NCI-H1436 (cell line): ENCODE measurements around the gene CADPS2.
"Not testable (repeated sequence)": the region's sequence is repeated elsewhere in the genome, so short reads cannot be mapped to it uniquely, and the experiment has no call there.

Source experiments
- DNase-seq: peaks from one replicate; lab custom pipeline; 2025; lab: John Stamatoyannopoulos, UW

CADPS2 gene

DNA sequence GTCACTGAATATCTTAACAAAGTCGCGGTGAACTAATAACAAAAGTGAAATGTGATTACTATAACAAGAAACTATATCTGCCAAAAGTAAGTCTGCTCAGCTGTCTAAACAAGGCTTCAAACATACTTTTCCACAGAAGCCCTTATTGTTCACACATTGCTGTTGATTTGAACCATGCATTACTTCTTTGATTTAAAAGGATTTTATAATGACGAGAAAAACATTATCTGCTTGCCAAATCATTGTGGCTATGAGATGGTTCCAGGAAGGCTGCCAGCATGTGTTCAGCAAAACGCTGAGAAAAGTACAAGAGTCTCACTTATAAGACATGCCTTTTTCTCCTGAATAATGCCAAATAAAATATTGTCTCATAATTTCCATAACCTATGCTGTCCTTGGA is 211.8 kb downstream of the CADPS2 start:
- DNase-seq: no peak

DNA sequence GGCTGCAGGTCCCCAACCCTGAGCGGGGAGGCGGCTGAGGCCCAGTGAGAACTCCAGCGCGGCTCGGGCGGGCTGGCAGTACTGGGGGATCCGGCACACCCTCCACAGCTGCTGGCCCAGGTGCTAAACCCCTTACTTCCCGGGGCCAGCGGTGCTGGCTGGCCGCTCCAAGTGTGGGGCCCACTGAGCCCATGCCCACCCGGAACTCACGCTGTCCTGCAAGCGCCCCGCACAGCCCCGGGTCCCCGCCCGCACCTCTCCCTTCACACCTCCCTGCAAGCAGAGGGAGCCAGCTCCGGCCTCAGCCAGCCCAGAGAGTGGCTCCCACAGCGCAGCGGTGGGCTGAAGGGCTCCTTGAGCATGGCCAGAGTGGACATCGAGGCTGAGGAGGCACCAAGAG is 212.3 kb downstream of the CADPS2 start:
- no peak for DNase-seq

DNA sequence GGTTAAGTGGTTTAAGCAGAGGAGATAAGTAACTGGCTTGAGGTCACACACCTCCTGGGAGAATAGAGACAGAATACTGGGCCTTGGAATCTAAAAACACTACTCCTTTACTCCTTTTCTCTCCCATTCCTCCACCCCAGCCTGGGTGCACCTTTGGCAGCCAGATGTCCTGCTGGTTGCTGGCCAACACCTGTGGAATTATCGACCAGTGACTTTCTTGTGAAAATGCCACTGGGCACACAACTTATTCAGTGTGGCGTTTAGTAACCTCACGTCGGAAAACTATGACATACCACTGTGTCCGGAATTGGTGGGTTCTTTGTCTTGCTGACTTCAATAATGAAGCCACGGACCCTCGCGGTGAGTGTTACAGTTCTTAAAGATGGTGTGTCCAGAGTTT is 213.7 kb downstream of the CADPS2 start:
- no peak for DNase-seq

DNA sequence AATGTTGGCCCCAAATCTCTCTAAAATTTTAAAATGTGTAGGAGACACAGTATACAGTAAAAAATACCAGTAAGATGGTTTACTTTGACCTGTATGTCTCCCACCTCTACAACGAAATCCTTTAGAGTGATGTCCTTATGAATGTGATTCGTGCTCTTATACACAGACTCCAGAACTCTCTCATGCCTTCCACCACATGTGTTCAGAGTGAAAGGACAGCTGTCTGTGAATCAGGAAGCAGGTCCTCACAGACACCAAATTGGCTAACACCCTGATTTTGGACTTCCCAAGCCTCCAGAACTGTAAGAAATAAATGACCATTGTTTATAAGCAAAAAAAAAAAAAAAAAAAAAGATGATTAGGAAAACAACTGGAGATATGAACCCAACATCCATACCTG is 222.5 kb downstream of the CADPS2 start:
- DNase-seq: no peak

GRCh38 chr7:122658856-122659255 is 227.4 kb downstream of the CADPS2 start:
- DNase-seq: no peak

DNA sequence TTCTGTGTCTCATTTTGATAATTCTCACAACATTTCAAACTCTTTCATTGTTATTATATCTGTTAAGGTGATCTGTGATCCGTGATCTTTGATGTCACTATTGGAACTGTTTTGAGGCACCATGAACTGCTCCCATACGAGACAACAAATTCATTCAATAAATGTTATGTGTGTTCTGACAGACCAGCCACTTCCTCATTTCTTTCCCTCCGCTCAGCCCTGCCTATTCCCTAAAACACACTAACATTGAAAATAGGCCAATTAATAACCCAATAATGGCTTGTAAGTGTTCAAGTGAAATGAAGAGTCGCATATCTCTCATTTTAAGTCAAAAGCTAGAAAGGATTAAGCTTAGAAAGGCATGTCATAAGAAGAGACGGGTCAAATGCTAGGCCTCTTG is 232.6 kb downstream of the CADPS2 start:
- DNase-seq: no peak

GRCh38 chr7:122652876-122653275 is 233.4 kb downstream of the CADPS2 start:
- no peak for DNase-seq

- DNase-seq: no peak
These were observed 234.8 kb downstream of the CADPS2 start for GRCh38 chr7:122651451-122651850.

- no peak for DNase-seq
These were observed 243.0 kb downstream of the CADPS2 start for GRCh38 chr7:122643250-122643649.

- no peak for DNase-seq
These were observed 247.8 kb downstream of the CADPS2 start for GRCh38 chr7:122638459-122638858.

DNA sequence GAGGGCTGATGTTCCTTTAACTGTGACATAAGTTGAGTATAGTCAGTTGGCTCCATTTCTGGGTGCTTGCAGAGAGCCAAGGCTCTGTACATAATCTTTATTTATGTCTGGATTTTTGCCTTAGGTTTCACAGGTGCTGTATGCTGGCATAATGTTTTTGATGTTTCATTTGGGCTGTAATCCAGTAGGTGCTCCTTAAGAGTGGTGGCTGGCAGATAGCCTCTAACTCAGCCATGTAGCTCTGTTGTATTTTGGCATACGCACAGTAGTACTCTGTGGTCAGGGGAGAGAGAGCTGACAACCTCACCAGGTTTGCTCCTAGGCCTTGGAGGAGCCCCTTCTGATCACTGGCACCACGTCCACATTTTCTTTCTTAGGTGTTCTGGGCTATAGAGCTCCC is 248.5 kb downstream of the CADPS2 start:
- no peak for DNase-seq

GRCh38 chr7:122635481-122635880 is 250.8 kb downstream of the CADPS2 start:
- DNase-seq: not testable (repeated sequence)

- no peak for DNase-seq
These were observed 252.8 kb downstream of the CADPS2 start for GRCh38 chr7:122633472-122633871.

- no peak for DNase-seq
These were observed 254.0 kb downstream of the CADPS2 start for GRCh38 chr7:122632238-122632637.

GRCh38 chr7:122629412-122629953 is 256.8 kb downstream of the CADPS2 start:
- no peak for DNase-seq

GRCh38 chr7:122628651-122629411 is 257.4 kb downstream of the CADPS2 start:
- no peak for DNase-seq

DNA sequence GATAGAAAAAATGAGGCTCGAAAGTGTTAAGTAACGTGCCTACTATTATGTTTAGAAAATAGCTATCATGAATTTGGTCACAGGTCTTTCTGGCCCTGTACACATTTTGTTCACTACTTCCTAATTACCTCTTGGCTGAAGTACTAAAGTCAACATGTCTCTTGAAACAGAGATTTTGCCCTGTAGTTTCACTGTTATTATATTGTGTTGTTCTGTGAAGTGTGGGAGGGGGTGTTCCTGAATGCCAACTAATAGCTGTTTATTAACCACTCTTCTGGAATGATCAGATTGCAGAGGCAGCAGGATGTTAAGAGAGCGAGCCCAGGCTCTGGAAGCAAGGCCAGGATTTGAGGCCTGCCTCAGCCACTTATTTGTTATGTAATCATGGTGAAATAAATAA is 259.5 kb downstream of the CADPS2 start:
- no peak for DNase-seq

GRCh38 chr7:122622682-122623081 is 263.6 kb downstream of the CADPS2 start:
- no peak for DNase-seq

DNA sequence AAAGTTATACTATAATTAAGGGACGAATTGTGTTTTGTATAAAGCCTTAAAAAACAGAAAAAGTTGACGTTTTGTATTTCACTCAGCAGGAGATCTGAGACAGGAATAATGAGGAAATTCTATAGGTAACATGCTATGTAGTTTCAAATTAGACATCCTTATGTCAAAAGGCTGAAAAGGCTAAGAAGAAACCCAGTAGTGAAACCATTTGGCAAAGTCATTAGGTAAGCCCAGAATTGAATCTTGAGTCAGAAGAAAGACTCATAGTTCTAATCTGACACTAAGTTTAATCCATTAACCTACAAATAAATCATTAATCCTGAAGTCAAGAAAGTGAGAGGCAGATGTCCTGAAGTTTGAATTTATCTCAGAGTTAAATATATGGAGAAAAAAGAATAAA is 266.6 kb downstream of the CADPS2 start:
- DNase-seq: no peak

DNA sequence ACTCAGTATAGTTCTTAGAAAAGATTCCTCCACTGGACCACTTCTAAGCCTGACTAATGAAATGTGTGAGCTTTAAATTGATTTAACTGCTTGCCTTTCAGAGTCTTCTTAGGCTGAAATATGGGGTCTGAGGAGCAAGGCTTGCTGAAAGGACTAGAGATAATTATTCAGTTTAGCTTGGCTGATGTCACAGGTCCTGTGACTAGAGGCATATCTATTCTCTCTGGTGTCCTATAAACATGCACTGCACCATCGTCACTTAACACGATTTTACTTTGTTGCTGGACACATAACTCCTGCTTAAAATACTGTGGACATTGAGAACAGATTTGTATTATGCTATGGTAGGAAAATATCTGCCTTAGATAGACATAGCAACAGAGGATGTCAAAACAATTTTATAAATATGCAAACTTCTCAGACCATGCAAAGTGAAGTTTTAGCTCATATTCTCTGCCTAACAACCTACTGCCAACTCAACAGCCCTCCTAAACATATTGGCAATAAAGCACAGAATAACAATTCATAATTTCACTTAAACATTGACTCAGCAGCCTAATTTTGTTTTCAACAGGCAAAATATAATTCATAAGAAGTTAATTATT is 267.6 kb downstream of the CADPS2 start:
- no peak for DNase-seq

DNA sequence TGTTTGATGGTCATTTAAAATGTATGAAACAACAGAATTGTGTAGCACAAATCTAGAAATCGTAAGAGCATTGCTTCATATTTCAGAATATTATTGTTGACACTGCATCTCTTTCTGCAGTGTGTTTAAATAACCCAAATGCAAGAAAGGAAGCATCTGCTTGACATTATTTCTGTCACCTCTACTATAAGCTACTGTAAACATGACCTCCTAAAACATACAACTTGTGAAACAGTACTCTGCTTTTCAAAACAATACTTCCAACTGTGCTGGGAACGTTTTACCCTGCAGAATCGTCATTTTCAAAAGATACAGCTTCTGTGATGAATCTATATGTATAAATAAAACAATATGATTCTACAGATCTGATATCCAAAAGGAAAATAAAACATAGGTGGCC is 269.3 kb downstream of the CADPS2 start:
- DNase-seq: no peak

GRCh38 chr7:122605929-122606328 is 280.3 kb downstream of the CADPS2 start:
- no peak for DNase-seq

DNA sequence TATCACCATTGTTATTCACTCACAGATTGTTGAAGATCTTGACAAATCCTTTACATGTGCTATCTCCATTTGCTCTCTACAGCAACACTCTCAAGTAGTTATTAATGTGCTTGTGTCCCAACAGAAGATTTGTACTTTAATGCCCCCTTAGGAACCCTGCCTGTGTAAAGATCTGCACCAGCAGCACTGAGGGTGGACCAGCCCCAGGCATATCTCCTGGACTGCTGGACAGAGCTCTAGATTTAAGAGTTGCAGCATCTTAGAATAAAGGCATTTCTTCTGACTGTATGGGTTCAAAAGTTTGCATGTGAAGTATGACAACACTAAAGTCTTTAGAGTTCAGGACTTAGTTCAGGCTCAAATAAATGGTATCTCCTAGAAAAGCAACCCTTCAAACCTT is 282.0 kb downstream of the CADPS2 start:
- DNase-seq: no peak

GRCh38 chr7:122602800-122603199 is 283.5 kb downstream of the CADPS2 start:
- DNase-seq: peak; percentile 20
